GM21381 (cell line): ENCODE measurements around the gene IFNL1.
"Not testable (repeated sequence)": the region's sequence is repeated elsewhere in the genome, so short reads cannot be mapped to it uniquely, and the experiment has no call there.

ENCODE experiments used
- ATAC-seq: cut with Tn5 transposase; IDR thresholded peaks from one replicate; pipeline ENCODE4 v1.9.1; 2021; ENCODE audit warnings: mild to moderate bottlenecking, moderate library complexity; ENCODE audit not compliant: unreplicated experiment

IFNL1 gene

DNA sequence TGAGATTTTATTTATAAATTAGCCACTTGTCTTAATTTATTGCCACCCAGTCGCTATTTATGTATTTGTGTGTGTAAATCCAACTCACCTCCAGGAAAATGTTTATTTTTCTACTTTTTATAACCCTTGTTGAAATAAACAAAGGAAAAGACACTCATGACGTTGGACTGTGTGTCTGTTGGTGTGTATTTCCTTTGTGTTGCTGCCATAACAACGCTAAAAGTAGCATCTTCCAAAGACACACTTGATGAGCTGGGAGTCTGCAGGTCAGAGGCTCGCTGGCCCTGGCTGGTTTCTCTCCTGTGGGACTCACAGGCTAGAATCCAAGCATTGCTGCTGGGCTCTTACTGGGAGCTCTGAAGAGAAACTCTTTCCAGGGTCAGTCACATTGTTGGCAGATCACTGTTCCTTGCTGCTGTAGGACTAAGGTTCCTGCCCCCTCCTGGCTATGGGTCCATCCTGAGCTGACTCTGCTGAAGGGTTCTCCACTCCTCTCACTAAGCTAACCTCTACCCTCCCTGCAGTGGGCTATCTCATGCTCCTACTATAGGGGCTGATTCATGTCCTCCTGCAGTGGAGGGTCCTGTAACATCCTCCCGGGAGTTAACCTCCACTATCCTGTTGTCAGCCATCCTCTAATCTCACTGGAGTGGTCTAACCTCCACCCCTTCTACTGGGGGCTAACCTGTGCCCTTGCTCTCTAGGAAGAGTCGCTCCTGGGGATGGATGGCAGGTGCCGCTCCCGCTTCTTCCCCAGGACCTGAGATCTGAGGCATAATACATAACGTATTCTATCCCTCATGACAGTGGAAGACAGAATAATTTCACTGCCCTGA, 26.0 kb upstream of the IFNL1 start:
- ATAC-seq: no peak

DNA sequence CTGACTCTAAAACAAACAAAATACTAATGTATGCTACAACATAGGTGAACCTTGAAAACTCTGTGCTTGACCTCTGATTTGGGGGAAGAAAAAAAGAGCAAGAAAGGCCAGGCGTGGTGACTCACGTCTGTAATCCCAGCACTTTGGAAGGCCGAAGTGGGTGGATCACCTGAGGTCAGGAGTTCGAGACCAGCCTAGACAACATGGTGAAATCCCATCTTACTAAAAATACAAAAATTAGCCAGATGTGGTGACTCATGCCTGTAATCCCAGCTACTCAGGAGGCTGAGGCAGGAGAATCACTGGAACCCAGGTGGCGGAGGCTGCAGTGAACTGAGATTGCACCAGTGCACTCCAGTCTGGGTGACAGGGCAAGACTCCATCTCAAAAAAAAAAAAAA, 22.3 kb upstream of the IFNL1 start:
- not testable (repeated sequence) for ATAC-seq

DNA sequence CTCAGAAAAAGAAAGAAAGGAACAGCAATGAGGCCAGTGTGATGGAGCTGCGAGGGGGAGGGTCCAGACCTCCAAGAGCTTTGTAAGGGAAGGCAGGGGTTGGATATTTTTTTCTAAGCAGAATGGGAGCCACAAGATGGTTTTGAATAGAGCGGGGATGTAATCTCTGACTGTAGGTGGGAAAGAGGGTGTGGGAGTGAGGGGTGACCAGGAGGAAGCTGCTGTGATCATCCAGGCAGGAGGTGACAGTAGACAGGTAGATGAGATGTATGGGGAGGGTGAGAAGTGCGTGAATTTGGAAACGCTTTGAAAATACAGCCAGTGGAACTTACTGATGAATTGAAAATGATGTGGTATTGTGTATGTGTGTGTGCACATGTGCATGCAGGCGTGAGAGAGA, 20.6 kb upstream of the IFNL1 start:
- no peak for ATAC-seq

DNA sequence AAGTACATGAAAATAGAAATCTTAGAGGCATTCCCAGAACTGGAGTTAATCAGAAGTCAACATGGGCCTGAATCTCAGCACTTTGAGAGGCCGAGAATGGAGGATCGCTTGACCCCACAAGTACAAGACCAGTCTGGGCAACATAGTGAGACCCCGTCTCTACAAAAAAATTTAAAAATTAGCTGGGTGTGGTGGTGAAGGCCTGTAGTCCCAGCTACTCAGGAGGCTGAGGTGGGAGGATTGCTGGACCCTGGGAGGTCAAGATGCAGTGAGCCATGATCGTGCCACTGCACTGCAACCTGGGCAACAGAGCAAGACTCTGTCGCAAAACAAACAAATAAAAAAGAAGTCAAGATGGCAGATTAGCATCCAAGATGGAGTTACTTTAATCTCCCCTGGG, 19.5 kb upstream of the IFNL1 start:
- ATAC-seq: no peak

DNA sequence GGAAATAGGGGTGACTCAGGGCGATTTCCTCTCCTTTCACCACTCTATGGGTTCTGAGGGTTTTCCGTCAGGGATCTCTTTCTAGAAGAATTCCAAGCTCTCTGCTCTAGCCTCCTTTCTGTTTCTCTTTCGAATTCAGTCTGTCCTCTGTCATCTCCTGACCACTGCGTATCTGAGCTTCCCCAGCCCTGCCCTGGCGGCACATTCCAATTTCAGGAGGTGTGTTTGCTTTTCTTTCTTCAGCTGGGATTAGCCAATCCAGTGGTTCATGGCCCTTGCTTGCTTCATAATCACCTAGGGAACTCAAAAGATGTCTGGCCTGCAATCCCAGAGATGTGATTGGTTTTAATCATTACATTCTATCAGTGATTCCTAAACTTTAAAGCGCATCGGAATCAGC, 18.6 kb upstream of the IFNL1 start:
- ATAC-seq: no peak

DNA sequence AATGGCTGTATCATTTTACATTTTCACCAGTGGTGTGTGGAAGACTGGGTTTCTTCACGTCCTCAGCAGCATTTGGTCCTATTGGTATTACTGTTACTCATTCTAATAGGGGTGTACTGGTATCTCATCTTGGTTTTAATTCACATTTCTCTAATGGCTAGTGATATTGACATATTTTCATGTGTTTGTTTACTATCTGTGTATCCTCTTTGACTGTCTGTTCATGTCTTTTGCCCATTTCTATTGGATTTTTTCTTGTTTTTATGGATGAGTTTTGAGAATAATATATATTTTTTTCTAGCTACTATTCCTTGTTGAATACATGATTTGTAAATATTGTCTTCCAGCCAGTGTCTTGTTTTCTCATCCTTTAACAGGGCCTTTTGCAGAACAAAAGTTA, 14.2 kb upstream of the IFNL1 start:
- ATAC-seq: no peak

DNA sequence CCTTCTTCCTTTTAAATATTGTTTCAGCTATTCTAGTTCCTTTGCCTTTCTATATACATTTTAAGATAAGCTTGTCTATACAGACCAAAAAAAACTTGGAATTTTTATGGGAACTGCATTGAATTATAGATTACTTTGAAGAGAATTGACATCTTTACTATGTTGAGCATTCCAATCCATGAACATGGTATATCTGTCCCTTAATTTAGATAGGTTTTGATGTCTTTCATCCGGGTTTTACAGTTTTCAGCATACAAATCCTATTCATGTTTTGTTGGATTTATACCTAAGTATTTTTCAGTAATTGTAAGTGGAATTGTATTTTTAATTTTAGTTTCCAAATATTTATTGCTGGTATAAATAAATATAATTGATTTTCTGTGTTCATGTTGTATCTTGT, 12.2 kb upstream of the IFNL1 start:
- ATAC-seq: no peak

DNA sequence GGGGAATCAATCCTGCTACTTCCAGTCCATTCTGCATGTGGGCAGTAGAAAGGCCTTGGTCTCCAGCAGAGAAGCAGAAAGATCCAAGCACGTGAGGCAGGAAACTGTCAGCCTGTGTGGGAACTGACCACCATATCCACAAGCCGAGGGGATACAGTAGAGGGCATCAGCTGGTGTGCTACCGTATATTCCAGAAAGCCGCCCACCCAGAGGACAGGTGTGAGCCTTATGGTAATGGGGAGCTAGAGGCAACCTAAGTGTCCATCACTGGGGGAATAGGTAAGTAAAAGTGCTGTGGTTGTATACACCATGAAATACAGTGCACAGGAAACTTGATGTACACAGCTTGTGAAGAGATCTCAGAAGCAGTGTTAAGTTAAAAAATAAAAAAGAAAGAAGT, 2.8 kb upstream of the IFNL1 start:
- ATAC-seq: no peak

DNA sequence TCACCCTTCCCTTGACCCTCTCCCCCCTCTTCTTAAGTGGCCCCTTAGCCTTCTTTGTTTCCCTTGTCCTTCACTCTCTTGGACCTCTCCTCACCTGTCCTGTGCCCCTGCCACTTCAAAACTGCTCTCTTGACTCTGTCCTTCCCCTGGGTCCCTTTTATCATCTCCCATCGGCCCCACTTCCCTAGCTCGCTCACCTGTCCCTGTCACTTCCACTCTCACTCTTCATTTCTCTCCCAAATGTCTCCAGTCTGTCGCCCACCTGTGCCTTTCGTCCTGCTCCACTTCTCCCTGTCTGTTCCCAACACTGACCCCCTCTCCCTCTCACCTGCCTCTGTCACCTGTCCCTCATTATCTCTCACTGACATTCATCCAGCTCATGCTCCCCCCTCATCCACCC, 699 bp downstream of the IFNL1 start:
- ATAC-seq: no peak

DNA sequence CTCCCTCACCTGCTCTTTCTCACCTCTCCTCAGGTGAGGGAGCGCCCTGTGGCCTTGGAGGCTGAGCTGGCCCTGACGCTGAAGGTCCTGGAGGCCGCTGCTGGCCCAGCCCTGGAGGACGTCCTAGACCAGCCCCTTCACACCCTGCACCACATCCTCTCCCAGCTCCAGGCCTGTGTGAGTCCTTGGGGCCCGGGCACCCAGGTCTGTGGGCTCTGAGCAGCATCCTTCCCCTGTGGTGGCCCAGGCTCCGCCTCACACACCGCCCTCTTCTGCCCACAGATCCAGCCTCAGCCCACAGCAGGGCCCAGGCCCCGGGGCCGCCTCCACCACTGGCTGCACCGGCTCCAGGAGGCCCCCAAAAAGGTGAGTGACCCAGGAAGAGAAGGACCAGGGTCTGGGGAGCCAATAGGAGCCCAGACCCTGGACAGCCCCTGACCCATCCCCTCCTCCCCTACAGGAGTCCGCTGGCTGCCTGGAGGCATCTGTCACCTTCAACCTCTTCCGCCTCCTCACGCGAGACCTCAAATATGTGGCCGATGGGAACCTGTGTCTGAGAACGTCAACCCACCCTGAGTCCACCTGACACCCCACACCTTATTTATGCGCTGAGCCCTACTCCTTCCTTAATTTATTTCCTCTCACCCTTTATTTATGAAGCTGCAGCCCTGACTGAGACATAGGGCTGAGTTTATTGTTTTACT, 1.9 kb downstream of the IFNL1 start:
- ATAC-seq: no peak

DNA sequence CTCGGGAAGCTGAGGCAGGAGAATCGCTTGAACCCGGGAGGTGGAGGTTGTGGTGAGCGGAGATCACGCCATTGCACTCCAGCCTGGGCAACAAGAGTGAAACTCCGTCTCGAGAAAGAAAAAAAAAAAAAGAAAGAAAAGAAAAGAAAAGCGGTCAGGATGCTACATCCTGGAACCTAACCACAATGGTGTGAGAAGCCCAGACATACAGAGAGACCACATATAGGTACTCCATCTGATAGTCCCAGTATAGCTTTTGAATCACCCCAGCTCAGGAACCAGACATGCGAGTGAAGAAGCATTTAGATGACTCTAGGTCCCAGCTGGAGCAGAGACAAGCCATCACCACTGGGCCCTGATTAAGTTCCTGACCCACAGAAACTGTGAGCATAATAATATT, 3.2 kb downstream of the IFNL1 start:
- ATAC-seq: no peak

DNA sequence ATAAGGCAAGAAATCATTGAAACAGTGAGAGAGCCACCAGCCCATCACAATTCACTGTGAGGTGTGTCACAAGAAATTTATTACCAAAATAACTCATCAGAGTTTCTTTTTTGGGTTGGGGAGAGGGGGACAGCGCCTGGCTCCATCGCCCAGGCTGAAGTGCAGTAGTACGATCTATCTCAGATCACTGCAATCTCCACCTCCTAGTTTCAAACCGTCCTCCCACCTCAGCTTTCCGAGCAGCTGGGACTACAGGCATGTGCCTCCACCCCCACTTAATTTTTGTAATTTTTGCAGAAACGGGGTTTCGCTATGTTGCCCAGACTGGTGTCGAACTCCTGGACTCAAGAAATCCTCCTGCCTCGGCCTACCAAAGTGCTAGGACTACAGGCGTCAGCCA, 3.6 kb downstream of the IFNL1 start:
- no peak for ATAC-seq

DNA sequence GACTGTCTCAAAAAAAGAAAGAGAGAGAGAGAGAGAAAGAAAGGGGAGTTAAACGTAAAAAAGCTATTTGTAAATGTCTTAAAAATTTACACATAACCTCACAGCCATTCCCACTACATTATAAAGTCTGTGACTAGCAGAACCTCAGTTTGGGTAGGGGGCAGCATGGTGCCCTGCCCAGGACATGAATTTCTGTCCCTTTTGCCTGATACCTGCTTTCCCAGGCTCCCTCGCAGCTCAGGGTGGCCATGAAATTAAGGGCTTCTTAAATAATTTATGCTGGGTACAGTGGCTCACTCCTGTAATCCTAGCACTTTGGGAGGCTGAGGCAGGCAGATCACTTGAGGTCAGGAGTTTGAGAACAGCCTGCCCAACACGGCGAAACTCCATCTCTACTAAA, 4.8 kb downstream of the IFNL1 start:
- ATAC-seq: no peak

DNA sequence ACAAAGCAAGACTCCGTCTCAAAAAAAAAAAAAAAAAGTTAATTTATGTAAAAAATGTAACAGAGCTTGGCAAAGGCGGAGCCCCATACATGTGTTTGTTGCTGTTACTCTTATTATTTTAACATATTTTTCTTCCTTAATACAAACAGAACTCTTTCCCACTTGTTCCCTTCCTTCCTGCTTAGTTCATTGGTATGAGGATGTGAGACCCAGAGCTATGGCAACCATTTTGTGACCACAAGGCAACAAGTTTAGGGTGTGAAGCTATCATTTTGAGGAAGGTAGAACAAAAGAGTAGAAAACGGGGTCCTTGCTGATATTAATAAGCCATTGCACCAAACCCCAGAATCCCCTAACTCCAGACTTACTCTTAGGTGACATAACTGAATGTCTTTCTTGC, 5.4 kb downstream of the IFNL1 start:
- ATAC-seq: no peak

DNA sequence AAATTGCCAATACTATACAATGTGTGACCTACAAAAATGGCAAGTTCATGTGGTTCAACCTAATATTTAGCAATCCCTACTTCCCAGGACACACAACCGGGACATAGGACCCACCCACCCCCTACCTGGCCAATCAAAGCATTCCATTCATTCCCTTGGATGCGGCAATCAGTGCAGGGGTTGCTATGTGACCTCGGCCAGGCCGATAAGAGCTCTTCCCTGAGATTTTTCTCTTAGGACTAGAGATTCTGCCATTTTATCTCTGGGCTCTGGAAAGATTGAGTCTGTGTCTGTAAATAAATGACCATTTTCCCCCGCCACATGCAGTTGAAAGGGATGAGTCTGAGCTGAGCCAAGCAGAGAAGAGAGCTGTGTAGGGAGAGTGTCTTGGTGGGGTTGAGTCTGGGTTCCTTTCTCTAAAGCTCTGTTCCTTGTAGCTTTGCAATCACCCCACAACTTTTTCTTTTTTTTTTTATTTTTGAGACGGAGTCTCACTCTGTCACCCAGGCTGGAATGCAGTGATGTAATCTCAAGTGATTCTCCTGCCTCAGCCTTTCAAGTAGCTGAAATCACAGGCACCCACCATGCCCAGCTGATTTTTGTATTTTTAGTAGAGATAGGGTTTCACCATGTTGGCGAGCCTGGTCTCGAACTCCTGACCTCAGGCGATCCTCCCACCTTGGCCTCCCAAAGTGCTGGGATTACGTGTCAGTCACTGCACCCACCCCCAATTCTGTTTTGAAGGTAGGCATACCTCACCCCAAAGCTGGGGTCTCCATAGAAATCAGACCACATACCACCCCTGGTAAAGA, 7.4 kb downstream of the IFNL1 start:
- no peak for ATAC-seq

DNA sequence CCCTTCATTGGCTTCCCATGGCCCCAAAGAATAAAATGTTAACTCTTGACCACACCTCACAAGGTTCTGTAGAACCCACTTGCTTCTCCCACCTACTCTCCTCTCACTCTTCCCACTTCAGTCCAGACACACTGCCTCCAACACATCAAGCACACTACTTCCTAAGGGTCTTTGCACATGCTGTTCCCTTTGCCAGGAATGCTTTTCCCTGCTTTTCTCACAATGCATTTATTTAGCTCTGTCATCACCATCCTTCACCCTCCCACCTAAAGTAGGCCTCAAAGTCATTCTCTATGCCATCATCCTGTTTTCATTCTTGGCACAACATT, 7.9 kb downstream of the IFNL1 start:
- ATAC-seq: no peak

DNA sequence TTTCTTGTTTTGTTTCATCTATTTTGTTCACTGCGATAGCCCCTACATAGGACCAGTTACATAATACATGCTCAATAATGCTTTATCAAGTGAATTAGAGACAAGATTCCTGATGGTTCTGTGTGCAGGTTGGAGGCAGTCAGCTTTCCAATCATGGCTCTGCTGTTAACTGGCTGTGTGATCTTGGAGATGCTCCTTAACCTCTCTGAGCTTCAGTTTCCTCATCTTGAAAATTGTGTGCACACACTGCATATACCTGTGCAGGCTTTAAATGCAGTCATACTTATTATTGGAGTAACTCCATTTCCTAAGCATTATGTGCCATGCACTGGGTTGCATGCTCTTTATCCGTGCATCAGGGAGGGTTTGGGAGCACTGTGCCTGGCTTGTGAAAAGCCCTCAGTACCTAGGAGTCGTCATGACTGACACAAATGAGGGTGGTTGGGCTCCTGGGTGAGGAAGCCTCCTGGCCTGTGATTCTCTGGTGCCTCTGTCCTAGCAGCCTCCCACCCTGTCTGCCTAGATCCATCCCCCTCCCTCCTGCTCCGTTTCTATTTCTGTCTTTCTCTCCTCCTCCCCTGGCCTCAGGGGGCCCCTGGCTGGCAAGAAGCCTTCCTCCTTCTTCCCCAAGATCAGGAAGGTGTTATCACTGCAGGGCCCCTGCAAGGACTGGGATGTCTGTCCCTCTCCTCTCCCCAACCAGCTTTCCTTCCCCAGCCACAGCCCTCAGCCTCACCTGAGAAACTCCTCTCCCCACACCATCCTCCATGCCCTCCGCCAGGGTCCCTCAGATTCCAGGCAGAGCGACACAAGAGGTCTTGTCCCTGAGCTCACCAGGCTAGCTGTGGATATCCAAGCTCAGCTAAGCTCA, 8.7 kb downstream of the IFNL1 start:
- no peak for ATAC-seq

DNA sequence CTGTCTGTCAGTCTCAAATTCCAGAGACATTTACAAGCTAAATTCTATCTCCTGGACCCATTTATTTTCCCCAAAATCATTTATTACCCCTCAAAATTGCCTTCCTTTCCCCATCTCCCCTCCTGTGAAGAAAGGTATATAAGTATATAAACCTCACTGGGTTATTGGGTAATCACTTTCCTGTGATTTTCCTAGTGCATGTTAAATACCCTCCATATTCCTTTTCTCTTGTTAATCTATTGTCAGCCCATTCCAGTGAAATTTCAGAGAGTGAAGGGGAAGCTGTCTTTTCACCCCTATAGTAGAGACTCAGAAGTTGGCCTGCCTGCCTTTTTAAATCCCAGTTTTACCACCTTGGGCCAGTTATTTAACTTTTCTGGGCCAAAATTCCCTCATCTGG, 9.9 kb downstream of the IFNL1 start:
- ATAC-seq: no peak

DNA sequence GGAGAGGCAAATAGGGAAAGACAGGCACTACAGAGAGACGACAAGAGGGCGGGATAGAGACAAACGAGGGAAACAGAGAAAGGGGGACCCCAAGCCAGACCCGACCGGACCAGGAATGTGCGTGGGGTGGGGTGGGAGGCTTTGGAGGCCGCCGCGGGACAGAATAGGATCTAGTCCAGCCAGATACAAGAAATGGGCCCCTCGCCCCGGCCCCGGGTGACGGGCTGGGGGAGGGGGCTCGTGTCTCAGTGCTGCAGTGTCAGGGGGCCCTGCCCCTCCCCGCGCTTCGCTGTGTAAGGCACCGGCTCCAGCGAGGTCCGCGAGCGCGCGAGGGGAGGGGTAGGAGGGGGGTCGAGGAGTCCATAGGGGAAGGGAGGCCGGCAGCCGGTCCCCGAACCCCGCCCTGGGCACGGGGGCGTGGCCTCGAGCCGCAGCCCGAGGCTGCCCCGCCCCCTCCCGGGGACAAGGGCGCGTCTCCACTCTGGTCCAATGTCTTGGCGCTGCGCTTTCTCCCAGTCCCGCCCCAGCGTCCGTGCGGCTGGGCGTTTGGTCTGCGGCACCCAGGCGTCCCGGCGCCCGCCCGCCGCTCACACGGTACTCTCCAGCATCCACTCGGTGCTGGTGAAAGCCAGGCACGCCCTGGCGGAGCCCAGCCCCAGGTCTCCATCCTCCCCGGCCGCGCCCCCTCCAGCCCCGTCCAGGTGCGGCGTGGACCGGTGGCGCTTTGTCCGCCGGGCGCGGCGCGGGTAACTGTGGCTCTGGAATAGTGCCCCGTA, 11.0 kb downstream of the IFNL1 start:
- no peak for ATAC-seq

DNA sequence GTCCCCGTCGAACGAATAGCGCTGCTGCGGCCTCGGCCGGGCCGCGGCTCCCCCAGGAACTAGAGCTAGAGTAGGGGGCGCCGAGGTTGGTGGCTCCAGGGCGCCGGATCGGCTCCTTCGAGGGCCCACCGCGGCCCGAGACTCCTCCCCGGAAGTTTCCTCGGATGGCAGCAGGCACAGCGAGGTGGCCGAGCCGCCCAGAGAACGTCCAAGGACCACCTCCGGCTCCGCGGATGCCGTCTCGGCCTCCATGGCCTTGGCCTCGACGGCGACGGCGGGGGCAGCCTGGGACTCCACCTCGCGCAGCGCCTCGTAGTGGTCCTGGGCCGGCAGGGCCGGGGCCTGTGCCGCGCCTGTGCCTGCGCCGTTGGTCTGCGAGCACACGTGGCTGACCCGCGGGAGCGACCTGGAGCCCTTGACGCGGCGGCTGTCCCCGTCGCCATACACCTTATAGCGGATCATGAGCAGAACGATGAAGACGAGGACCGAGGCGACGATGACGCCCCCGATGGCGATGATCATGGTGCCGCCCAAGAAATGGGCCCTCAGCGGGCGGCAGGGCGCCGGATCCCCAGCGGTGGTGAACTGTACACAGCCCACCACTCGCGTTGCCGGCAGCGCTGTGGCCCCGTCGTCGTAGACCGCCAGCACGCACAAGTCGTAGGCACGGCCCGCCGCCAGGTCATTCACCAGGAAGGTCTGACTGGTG, 11.8 kb downstream of the IFNL1 start:
- ATAC-seq: no peak
